Esophagus muscularis mucosa (tissue), 4 donors: ENCODE data around the gene GMPR2.

Source experiments
- EP300 ChIP-seq: sonication (generic); formaldehyde crosslinking; IDR thresholded peaks from one replicate; pipeline ENCODE4 v1.6.1; 2017; ENCODE audit warnings: antibody characterized with exemption
- POLR2A ChIP-seq: fragments of 450-650 bp; IDR thresholded peaks from one replicate; pipeline ENCODE4 v1.6.1; 2017; ENCODE audit warnings: antibody characterized with exemption, moderate library complexity, mild to moderate bottlenecking, low read depth
- POLR2AphosphoS5 ChIP-seq, 2 donors: sonication (generic); formaldehyde crosslinking; IDR thresholded peaks; one replicate each; pipeline ENCODE4 v1.6.1; 2017; ENCODE audit warnings: antibody characterized with exemption in 2 of 2
- TF ChIP-seq, protein P1 (sequence below), 3 experiments: fragments of 200-600 bp in 2 of 3; fragments of 450-650 bp in 1 of 3; sonication (generic) in 2 of 3; IDR thresholded peaks; one replicate each; pipeline ENCODE4 v1.5.1; 2017 to 2019; ENCODE audit warnings: antibody characterized with exemption in 3 of 3, mild to moderate bottlenecking in 2 of 3, moderate library complexity in 1 of 3

DNA sequence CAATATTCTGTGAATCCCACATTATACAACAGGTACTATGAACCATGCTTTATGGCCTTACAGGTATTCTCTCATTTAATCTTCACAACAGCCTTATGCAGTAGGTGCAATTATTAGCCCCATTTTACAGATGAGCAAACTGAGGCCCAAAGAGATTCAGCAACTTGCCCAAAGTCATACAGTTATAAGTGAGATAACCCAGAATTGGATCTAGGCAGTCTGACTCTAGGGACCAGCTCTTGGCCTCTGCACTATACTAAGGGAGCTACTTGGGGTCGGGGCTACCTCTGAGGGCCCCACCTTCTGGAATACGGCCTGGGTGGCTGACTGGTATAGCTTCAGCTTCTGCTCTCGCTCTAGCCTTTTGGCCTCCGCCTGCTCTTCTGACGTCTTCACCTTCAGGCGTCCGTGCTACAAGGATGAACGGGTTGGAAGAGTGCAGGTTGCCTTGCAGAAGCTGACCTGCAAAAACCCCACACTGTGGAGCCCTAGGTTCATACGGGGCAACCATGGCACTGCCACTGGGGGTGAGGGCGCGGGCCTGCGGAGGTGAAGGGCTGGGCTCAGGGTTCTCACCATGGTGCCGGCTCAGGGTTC, 37.9 kb downstream of the GMPR2 start:
- TF ChIP-seq, protein P1, sequence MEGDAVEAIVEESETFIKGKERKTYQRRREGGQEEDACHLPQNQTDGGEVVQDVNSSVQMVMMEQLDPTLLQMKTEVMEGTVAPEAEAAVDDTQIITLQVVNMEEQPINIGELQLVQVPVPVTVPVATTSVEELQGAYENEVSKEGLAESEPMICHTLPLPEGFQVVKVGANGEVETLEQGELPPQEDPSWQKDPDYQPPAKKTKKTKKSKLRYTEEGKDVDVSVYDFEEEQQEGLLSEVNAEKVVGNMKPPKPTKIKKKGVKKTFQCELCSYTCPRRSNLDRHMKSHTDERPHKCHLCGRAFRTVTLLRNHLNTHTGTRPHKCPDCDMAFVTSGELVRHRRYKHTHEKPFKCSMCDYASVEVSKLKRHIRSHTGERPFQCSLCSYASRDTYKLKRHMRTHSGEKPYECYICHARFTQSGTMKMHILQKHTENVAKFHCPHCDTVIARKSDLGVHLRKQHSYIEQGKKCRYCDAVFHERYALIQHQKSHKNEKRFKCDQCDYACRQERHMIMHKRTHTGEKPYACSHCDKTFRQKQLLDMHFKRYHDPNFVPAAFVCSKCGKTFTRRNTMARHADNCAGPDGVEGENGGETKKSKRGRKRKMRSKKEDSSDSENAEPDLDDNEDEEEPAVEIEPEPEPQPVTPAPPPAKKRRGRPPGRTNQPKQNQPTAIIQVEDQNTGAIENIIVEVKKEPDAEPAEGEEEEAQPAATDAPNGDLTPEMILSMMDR (IDR thresholded peaks at IDR 0.05): no peak
- TF ChIP-seq POLR2A: no peak
- TF ChIP-seq POLR2AphosphoS5 (IDR thresholded peaks at IDR 0.05): no peak
- TF ChIP-seq EP300: no peak
